Measurements from ENCODE around the gene KLF3. TPM values are rescaled to one million over a fixed set of nuclear protein-coding genes. Genes with fewer than 3 reads are reported as not detected.

The KLF3 gene
- total and polyA plus RNA-seq, 9 of the 15 experiments (the other 6 are each of a cell fraction or from before 2014, with no cell fraction given) = 9.9 to 47.2 (median 18.1) TPM

DNA sequence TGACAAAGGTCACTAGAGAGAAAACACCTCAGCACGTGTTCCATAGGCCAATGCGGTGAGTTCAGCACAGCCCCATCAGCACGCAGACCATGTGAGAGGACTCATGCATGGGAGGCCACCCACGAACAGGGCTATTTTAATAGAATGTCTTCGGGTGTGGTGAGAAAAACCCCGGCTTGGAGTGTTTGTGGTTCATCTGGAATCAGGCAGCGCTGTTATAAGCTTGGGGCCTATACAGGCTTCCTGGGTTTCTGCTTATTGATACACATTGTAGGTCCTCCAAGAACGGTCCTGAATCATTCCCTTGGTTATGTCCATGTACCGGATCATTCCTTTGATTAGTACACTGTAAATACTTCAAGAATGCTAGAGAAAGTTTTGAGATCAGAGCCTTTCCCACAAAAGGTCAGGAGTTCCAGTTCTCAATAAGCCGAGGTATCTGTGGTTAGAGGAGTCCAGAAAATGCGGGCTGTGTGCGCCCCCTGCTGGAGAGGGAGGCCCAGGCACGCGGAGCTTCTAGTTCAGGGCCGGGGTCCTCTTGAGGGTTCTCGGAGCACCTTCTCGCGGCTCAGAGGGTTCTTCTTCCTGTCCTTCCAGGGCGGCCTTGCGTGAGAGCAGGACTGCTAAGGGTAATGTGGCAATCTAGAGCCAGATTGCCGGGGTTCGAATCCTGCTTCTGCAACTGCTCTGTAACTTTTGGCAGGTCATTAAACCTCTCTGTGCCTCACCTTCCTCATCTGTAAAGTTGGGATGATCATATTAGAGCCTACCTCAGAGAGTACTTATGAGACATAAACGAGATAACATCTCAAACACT is 67.0 kb downstream of the KLF3 start (continued):
- TF ChIP-seq REST (IDR thresholded peaks at IDR 0.05; ENCODE audit: borderline replicate concordance) (peak; percentile 92), REST (CRISPR knock-in tag; IDR thresholded peaks at IDR 0.05; ENCODE audit: low read depth) (no peak), ARID2 (IDR thresholded peaks at IDR 0.05) (peak; percentile 88), ZBTB17 (CRISPR knock-in tag; IDR thresholded peaks at IDR 0.05) (no peak), ZBTB33 (CRISPR knock-in tag; IDR thresholded peaks at IDR 0.05) (peak; percentile 15; the same call in 1 of the 2 replicates), BHLHE40 (IDR thresholded peaks at IDR 0.05; ENCODE audit: low read length) (peak; percentile 35; the same call in 1 of the 2 replicates), ZNF354B (CRISPR knock-in tag; IDR thresholded peaks at IDR 0.05) (no peak), NCOA6 (IDR thresholded peaks at IDR 0.05) (no peak), RCOR1 (IDR thresholded peaks at IDR 0.05; ENCODE audit: borderline replicate concordance in 1 of 2, low read depth in 2 of 2, low read length in 2 of 2) (peak in 1 of 2 experiments; percentile 19; a peak in 1 of 4 replicates), HMGN3 (IDR thresholded peaks at IDR 0.05; ENCODE audit: borderline replicate concordance, extremely low read depth, insufficient read length, low read depth, low read length) (no peak), RBM25 (IDR thresholded peaks at IDR 0.05; ENCODE audit: low read depth, low read length, severe bottlenecking) (peak; percentile 48), CHD4 (IDR thresholded peaks at IDR 0.05; ENCODE audit: insufficient read depth, insufficient replicate concordance, low read depth, low read length, poor library complexity, severe bottlenecking) (peak; percentile 35)
- TF ChIP-seq, protein P1, sequence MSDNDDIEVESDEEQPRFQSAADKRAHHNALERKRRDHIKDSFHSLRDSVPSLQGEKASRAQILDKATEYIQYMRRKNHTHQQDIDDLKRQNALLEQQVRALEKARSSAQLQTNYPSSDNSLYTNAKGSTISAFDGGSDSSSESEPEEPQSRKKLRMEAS (CRISPR knock-in tag; IDR thresholded peaks at IDR 0.05) = peak; percentile 33; the same call in 1 of the 2 replicates
- TF ChIP-seq, protein P2, sequence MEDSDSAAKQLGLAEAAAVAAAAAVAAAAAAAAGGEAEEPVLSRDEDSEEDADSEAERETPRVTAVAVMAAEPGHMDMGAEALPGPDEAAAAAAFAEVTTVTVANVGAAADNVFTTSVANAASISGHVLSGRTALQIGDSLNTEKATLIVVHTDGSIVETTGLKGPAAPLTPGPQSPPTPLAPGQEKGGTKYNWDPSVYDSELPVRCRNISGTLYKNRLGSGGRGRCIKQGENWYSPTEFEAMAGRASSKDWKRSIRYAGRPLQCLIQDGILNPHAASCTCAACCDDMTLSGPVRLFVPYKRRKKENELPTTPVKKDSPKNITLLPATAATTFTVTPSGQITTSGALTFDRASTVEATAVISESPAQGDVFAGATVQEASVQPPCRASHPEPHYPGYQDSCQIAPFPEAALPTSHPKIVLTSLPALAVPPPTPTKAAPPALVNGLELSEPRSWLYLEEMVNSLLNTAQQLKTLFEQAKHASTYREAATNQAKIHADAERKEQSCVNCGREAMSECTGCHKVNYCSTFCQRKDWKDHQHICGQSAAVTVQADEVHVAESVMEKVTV (CRISPR knock-in tag; IDR thresholded peaks at IDR 0.05) = peak; percentile 87

Data from K562 (cell line).